Renal pelvis (tissue), 12 donors: ENCODE results near the gene KRTAP3-1. TPM values are rescaled to one million over a fixed set of nuclear protein-coding genes. Genes with fewer than 3 reads are reported as not detected.
A peak's percentile ranks its signal among the peaks of the same experiment; 100 is the strongest.
"Not testable (repeated sequence)": the region's sequence is repeated elsewhere in the genome, so short reads cannot be mapped to it uniquely, and the experiment has no call there.

ENCODE experiments used
- DNase-seq: peaks from one replicate; pipeline ENCODE4 v3.0.0-alpha.2; 2013
- long read RNA-seq, 16 experiments: transcript quantifications; one replicate each; lab custom pipeline, GENCODE V29; 2026
- polyA plus RNA-seq, 3 donors: library from polyadenylated mRNA; unstranded; fragments of 120-200 nt; gene quantifications; one replicate each; pipeline ENCODE4 v1.2.1, GENCODE V29; 2013; ENCODE audit not compliant: insufficient read length in 3 of 3

Gene KRTAP3-1
- not detected for polyA plus RNA-seq
- long read RNA-seq, donor 1: 0 reads
- long read RNA-seq, donor 2: 0 reads
- long read RNA-seq, donor 3: 0 reads
- long read RNA-seq, donor 4: 0 reads
- long read RNA-seq, donor 5: 0 reads
- long read RNA-seq, donor 6: 0 reads
- long read RNA-seq, donor 7: 0 reads
- long read RNA-seq, donor 8: 0 reads
- long read RNA-seq, donor 9: 0 reads
- long read RNA-seq, donor 10: 0 reads
- long read RNA-seq, donor 11, partial matches to known transcripts: 0 of 1 reads
- long read RNA-seq, donor 11, other reads (novel, unspliced or antisense): 0 of 1 reads
- long read RNA-seq, donor 12: 0 reads
- long read RNA-seq, donor 13: 0 reads
- long read RNA-seq, donor 14: 0 reads
- long read RNA-seq, donor 15: 0 reads
- long read RNA-seq, donor 16: 0 reads

GRCh38 chr17:41008811-41009210 lies at the start of gene KRTAP3-1:
TSS of gene KRTAP3-1 (minus strand) at chr17:41009128. CDS start at chr17:41009074, 54 bp downstream.
- no peak for DNase-seq

DNA sequence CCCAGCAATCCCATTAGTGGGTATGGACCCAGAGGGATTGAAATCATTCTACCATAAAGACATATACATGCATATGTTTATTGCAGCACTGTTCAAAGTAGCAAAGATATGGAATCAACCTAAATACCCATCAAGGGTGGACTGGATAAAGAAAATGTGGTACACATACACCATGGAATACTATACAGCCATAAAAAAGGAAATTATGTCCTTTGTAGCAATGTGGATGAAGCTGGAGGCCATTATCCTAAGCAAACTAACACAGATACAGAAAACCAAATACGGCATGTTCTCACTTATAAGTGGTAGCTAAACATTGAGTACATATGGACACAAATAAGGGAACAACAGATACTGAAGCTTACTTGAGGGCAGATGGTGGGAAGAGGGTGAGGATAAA lies 48.6 kb upstream of the KRTAP3-1 start:
- no peak for DNase-seq

- DNase-seq: not testable (repeated sequence)
Measured at GRCh38 chr17:41055130-41055529, 46.2 kb upstream of the KRTAP3-1 start, which contains the start of gene KRTAP2-2. TSS of gene KRTAP2-2 (minus strand) at chr17:41055230. CDS start at chr17:41055211, 19 bp downstream.

- DNase-seq: not testable (repeated sequence)
Measured at GRCh38 chr17:41054556-41054955, 45.6 kb upstream of the KRTAP3-1 start.

DNA sequence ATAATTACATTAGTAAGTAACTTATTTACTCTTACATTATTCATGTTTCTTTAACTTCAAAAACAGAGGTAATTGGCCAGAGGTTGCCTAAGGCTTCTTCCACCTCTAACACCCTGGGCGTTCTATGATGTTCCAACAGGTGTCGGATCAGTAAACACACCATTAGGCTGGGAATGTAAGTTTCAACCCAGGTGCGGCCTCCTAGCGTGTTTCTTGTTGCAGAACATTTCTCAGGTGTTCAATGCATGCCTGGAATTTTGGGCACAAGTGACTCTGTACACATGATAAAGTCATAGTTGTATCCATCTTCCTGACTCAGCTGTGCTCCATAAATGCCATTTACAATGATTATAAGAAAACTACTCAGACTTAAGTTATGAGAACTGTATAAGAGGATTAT lies 45.1 kb upstream of the KRTAP3-1 start:
- peak; percentile 22 for DNase-seq

DNA sequence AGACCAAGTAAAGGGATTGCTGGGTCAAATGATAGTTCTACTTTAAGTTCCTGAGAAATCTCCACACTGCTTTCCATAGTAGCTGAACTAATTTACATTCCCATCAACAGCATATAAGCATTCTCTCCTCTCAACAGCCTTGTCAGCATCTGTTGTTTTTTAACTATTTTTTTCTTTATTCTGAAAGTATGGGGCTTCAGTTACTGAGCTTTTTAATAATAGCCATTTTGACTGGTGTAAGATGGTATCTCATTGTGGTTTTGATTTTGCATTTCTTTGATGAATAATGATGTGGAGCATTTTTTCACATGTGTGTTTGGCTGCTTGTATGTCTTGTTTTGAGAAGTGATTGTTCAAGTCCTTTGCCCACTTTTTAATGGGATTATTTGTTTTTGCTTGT lies 43.6 kb upstream of the KRTAP3-1 start:
- no peak for DNase-seq

GRCh38 chr17:41049110-41049509 lies 40.2 kb upstream of the KRTAP3-1 start:
- no peak for DNase-seq

DNA sequence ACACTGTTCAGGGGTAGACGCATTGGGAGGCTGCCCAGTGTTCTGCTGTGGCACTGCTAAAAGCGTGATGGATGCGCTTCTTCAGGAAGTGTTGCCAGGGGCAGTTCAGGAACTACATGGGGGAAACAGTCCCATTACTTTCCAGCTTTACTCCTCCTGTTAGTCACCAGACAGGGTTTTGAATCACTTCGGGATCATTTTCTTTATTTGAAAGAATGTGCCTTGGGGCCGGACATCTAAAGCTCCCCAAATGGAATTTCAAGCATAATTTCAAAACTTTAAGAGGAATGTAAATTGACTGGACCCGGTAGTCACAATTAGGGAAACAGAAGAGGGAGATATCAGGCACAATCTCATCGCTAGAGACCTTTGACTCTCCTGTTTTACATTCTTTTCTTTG lies 39.5 kb upstream of the KRTAP3-1 start:
- DNase-seq: no peak

DNA sequence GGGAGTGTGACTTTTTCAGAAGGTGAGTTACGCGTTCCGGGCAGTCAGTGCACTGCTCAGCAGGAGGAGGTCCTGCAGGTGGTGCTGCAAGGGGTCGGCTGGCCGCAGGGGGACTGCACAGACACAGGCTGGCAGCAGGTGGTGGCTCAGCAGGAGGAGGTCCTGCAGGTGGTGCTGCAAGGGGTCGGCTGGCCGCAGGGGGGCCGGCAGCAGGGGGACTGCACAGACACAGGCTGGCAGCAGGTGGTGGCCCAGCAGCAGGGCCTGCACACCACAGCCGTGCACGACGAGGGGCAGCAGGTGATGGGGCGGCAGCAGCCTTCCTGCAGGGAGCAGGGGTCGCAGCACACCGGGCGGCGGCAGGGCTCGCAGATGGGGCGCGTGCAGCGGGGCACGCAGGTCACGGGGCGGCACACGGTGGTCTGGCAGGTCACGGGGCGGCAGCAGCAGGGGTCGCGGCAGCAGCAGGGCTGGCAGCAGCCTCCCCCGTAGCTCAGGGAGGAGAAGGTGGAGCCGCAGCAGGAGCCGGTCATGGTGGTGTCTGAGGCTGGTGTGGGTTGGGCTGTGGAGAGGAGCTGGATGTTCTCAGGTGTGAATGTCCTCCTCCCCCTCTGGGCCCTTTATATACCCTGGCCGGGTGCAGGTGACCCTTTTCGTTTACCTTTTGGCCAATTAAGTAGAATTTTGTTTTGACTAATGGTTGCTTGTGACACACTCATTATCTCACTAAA lies 38.0 kb upstream of the KRTAP3-1 start, which contains the start of gene KRTAP2-1:
KRTAP2-1 (minus strand) TSS at position 582 of the 731 bp plus-strand sequence; CDS start at position 533, 49 bp downstream.
- not testable (repeated sequence) for DNase-seq

GRCh38 chr17:41042953-41043352 lies 34.0 kb upstream of the KRTAP3-1 start:
- no peak for DNase-seq

DNA sequence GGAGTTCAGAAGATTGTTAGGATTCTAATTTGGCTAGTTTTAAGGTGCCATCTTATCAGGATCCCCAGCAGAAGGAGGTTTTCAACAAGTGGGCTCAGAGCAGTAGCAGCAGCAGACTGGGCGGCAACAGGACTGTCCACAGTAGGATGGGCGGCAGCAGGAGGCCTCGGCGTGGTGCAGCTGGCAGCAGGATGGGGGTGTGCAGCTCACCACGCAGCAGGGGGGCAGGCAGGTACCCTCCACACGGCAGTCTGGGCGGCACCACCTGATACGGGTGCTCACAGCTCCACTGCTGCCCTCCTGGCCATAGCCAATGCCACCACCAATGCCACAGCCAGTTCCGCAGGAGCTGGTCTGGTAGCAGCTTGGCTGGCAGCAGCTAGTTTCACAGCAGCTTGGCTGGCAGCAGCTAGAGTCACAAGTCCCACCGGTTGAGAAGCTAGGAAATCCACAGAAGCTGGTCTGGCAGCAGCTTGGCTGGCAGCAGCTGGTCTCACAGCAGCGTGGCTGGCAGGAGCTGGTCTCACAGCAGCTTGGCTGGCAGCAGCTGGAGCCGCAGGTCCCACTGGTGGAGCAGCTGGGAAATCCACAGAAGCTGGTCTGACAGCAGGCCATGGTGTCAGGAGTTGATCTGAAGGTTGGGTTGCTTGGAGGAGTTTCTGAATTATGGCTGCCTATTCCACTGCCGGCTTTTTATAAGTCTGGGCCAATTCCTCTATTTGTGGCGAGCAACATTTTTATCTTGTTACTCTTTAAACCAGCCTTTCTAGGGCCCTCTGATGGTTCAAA lies 32.0 kb upstream of the KRTAP3-1 start, which contains the start of gene KRTAP1-1:
KRTAP1-1 (minus strand) TSS at position 668 of the 789 bp plus-strand sequence; CDS start at position 615, 53 bp downstream.
- DNase-seq: not testable (repeated sequence)

DNA sequence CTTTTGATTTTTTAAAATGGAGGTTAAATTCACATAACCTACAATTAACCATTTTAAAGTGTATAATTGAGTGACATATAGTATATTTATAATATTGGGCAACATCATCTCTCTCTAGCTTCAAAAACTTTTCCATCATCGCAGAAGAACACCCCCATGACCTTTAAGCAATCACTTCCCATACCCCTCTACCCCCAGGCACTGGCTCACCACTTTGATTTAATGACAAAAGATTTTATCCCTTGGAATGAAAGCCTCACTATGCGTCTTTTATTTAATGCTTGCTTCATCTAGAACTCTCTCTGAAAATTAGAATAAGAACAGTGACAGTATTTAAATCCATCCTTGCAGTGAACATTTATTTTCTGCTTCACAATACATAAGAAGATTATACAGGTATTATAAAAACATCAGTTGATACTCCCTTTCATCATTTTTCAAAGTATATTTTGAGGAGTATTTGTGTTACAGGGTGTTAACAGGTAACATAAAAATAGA lies 29.0 kb upstream of the KRTAP3-1 start:
- no peak for DNase-seq

- DNase-seq: not testable (repeated sequence)
Measured at GRCh38 chr17:41034346-41034935, 25.5 kb upstream of the KRTAP3-1 start, which contains the start of gene KRTAP1-3. TSS of gene KRTAP1-3 (minus strand) at chr17:41034874. CDS start at chr17:41034821, 53 bp downstream.

DNA sequence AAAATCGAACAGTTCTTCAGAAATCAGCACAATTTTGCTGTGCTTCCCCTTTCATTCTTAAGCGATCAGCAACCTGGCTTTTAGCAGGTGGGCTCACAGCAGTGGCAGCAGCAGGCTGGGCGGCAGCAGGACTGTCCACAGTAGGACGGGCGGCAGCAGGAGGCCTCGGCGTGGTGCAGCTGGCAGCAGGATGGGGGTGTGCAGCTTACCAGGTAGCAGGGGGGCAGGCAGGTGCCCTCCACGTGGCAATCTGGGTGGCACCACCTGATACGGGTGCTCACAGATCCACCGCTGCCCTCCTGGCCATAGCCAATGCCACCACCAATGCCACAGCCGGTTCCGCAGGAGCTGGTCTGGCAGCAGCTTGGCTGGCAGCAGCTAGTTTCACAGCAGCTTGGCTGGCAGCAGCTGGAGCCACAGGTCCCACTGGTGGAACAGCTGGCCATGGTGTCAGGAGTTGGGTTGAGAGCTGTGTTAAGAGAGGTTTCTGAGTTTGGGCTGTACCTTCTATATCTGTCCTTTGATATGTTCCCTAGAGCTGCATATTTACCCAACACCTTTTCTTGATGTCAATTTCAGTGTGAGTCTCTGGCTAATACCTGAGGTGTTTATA lies 20.8 kb upstream of the KRTAP3-1 start, which contains the start of gene KRTAP1-4:
KRTAP1-4 (minus strand) TSS at position 563 of the 613 bp plus-strand sequence; CDS start at position 446, 117 bp downstream.
- DNase-seq: no peak

DNA sequence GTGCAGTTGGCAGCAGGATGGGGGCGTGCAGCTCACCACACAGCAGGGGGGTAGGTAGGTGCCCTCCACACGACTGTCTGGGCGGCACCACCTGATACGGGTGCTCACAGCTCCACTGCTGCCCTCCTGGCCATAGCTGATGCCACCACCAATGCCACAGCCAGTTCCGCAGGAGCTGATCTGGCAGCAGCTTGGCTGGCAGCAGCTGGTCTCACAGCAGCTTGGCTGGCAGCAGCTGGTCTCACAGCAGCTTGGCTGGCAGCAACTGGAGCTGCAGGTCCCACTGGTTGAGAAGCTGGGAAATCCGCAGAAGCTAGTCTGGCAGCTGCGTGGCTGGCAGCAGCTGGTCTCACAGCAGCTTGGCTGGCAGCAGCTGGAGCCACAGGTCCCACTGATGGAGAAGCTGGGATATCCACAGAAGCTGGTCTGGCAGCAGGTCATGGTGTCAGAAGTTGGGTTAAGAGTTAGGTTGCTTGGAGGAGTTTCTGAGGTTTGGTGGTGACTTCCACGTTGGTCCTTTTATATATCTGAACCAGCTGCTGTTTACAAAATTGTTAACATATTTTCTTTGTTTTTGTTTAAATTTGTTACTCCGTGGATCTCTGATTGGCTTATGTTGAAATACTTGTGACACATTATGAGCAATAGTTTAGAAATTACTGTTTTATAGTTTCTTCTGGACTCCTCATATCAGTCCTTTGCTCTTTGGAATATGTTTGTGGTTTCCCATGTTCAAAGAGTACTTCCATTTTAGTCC lies 18.0 kb upstream of the KRTAP3-1 start, which contains the start of gene KRTAP1-5:
KRTAP1-5 (minus strand) TSS at position 494 of the 757 bp plus-strand sequence; CDS start at position 441, 53 bp downstream.
- no peak for DNase-seq

- no peak for DNase-seq
Measured at GRCh38 chr17:41024697-41025096, 15.8 kb upstream of the KRTAP3-1 start.

- no peak for DNase-seq
Measured at GRCh38 chr17:41020336-41020735, 11.4 kb upstream of the KRTAP3-1 start.

- no peak for DNase-seq
Measured at GRCh38 chr17:41019415-41019814, 10.5 kb upstream of the KRTAP3-1 start.

DNA sequence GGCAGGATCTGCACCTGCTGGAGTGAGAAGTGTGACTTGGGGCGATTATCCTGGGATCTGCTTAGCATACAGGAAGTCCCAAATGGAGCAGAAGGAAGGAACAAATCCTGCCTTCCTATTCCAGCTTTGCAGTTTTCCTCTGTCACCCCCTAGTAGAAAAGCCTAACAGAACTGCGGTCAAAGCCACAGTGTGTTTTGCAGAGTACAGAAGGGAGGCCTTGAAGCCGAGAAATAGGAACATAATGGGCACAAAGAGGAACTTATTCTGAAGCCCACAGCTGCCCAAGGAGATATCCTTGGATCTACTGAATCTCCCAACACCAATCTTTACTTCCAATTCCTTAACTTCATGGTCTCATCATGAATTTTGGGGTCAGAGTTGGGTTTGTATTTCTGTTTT lies 9.6 kb upstream of the KRTAP3-1 start:
- DNase-seq: no peak
